ENCODE results near the gene RTL10. TPM values are rescaled to one million over a fixed set of nuclear protein-coding genes. Genes with fewer than 3 reads are reported as not detected.
A peak's percentile ranks its signal among the peaks of the same experiment; 100 is the strongest.

Gene RTL10
- total RNA-seq, 1 experiment from 2014 or later, result 24.4 TPM

DNA sequence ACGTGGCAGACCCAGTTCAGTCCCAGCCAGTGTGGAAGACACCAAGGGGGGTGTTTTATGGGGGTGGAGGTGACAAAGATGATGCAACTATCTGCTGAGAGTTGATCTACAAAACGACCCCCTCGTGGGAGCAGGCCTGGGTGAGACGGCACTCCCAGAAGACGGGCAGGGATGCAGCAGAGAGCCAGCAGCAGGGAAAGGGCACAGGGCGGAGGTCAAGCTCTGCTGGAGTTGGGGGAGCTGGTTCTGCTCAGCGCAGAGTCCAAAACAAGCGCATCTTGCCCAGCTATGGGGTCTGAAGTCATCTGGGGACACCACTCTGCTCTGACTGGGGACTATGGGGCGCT lies 3.9 kb downstream of the RTL10 start:
- Mint-ChIP-seq H3K9me3 (no peaks in the 10 kb centered on the region; a peak in 1 of 5 replicates), H3K4me3 (peak overlapping the region in 1 of 2 experiments; percentile 54; a peak in 1 of 5 replicates), H3K36me3 (ENCODE audit: insufficient read depth in 1 of 3, low read depth in 3 of 3) (peaks cover 40 to 63% (median 53%) of the 10 kb centered on the region in 3 experiments; a peak in 6 of 7 replicates), H3K4me1 (peaks cover 28 to 35% of the 10 kb centered on the region in 2 experiments), H3K27ac (peak overlapping the region; percentile 62 to 90 (median 85); a peak in 5 of 7 replicates), H3K27me3 (ENCODE audit: low read depth) (no peaks in the 10 kb centered on the region; the same call in 1 of the 2 replicates)
- Histone ChIP-seq H2AFZ (ENCODE audit: low read length) (no peak overlapping the region), H3K27me3 (ENCODE audit: insufficient read depth, low read length) (no peaks in the 10 kb centered on the region), H4K91ac (ENCODE audit: insufficient read length, low read depth, low read length) (no peak overlapping the region), H3K79me2 (ENCODE audit: insufficient read depth, low read length) (peaks cover 13% of the 10 kb centered on the region; the same call in 1 of the 2 replicates), H3K9me3 (ENCODE audit: control insufficient read depth, low read depth, low read length) (no peaks in the 10 kb centered on the region), H2AK5ac (ENCODE audit: insufficient read length, low read length) (no peak overlapping the region), H4K5ac (ENCODE audit: insufficient read length, low read depth, low read length) (no peak overlapping the region), H2BK12ac (ENCODE audit: insufficient read length, low read depth, low read length) (no peak overlapping the region), H3K27ac (ENCODE audit: insufficient read length, low read depth, low read length) (no peak overlapping the region), H3K4me2 (ENCODE audit: insufficient read depth, insufficient read length, low read length) (no peak overlapping the region), H3T11ph (ENCODE audit: low read length) (no peak overlapping the region), H3K9ac (ENCODE audit: extremely low read depth, insufficient read length, low read length) (no peak overlapping the region), H2BK15ac (ENCODE audit: low read depth, low read length) (no peak overlapping the region), H4K20me1 (ENCODE audit: control insufficient read depth, insufficient read depth, insufficient read length) (no peaks in the 10 kb centered on the region), H3K18ac (ENCODE audit: insufficient read length, low read depth, low read length) (no peak overlapping the region), H3K14ac (ENCODE audit: insufficient read depth, low read length) (no peak overlapping the region; the same call in 1 of the 2 replicates), H3K79me1 (ENCODE audit: insufficient read depth, low read depth, low read length, poor library complexity, severe bottlenecking) (peaks cover 10% of the 10 kb centered on the region), H3K4me1 (ENCODE audit: insufficient read depth, low read length) (no peaks in the 10 kb centered on the region; the same call in 1 of the 2 replicates), H2BK5ac (ENCODE audit: insufficient read length, low read length) (no peak overlapping the region), H3K4ac (ENCODE audit: low read depth, low read length) (no peak overlapping the region), H2BK20ac (ENCODE audit: low read depth, low read length, poor library complexity, severe bottlenecking) (no peak overlapping the region), H3K56ac (ENCODE audit: insufficient read length, low read depth, low read length) (no peak overlapping the region), H2BK120ac (ENCODE audit: low read depth, low read length, poor library complexity, severe bottlenecking) (no peak overlapping the region), H3K23me2 (ENCODE audit: insufficient read length, low read depth, low read length, poor library complexity, severe bottlenecking) (peaks cover 16% of the 10 kb centered on the region), H4K8ac (replicated peaks; ENCODE audit: insufficient read length, low read depth, low read length) (no peak overlapping the region), H3K23ac (ENCODE audit: insufficient read length, low read depth, low read length) (no peak overlapping the region)
- no CpG with 5 or more reads among the region's 9 CpGs for WGBS (ENCODE audit: extremely low coverage, insufficient read length, low lambda C conversion rate)
- TF ChIP-seq, protein P1, sequence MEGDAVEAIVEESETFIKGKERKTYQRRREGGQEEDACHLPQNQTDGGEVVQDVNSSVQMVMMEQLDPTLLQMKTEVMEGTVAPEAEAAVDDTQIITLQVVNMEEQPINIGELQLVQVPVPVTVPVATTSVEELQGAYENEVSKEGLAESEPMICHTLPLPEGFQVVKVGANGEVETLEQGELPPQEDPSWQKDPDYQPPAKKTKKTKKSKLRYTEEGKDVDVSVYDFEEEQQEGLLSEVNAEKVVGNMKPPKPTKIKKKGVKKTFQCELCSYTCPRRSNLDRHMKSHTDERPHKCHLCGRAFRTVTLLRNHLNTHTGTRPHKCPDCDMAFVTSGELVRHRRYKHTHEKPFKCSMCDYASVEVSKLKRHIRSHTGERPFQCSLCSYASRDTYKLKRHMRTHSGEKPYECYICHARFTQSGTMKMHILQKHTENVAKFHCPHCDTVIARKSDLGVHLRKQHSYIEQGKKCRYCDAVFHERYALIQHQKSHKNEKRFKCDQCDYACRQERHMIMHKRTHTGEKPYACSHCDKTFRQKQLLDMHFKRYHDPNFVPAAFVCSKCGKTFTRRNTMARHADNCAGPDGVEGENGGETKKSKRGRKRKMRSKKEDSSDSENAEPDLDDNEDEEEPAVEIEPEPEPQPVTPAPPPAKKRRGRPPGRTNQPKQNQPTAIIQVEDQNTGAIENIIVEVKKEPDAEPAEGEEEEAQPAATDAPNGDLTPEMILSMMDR (conservative IDR thresholded peaks at IDR 0.05), result no peak
- DNase-seq, result no peak

Measured in H9 (cell line).